K562 (cell line): ENCODE results near the gene R3HDM2. TPM values are rescaled to one million over a fixed set of nuclear protein-coding genes. Genes with fewer than 3 reads are reported as not detected.

Experiments
- DMBX1 ChIP-seq: fragments of 250-450 bp; sonication (Bioruptor Pico); IDR thresholded peaks from 2 replicates; pipeline ENCODE4 v1.8.0; 2022; ENCODE audit warnings: inconsistent platforms, mild to moderate bottlenecking, moderate library complexity, borderline replicate concordance
- FOXM1 ChIP-seq, 2 experiments: fragments of 450-650 bp in 1 of 2; sonication (generic) in 1 of 2; formaldehyde crosslinking in 1 of 2; IDR thresholded peaks; 2 replicates each; pipeline versions ENCODE4 v1.6.1 to v1.9.0; 2017 to 2022; ENCODE audit warnings: low read depth in 2 of 2, mild to moderate bottlenecking in 2 of 2, missing genetic modification reagents in 1 of 2, moderate library complexity in 1 of 2
- HNRNPLL ChIP-seq: fragments of 200-400 bp; formaldehyde crosslinking; IDR thresholded peaks from 2 replicates; pipeline ENCODE4 v1.6.1; 2017; ENCODE audit warnings: low read length, low read depth, mild to moderate bottlenecking; ENCODE audit not compliant: poor library complexity, severe bottlenecking
- JUN ChIP-seq, 2 experiments: sonication (generic) in 1 of 2; formaldehyde crosslinking in 1 of 2; IDR thresholded peaks; 2 replicates each; pipeline versions ENCODE4 v1.6.1 to v1.8.0; 2012 to 2022; ENCODE audit warnings: borderline replicate concordance in 2 of 2, mild to moderate bottlenecking in 2 of 2, improper control_type of control experiment in 1 of 2, low read depth in 1 of 2, low read length in 1 of 2, missing genetic modification reagents in 1 of 2
- MTA3 ChIP-seq: fragments of 450-650 bp; formaldehyde crosslinking; IDR thresholded peaks from 2 replicates; pipeline ENCODE4 v1.6.1; 2017; ENCODE audit warnings: mild to moderate bottlenecking, borderline replicate concordance
- OTX1 ChIP-seq: fragments of 450-650 bp; formaldehyde crosslinking; IDR thresholded peaks from 2 replicates; pipeline ENCODE4 v1.4.0; 2022; ENCODE audit warnings: mild to moderate bottlenecking
- RAD21 ChIP-seq, 2 experiments: fragments of 250-450 bp in 1 of 2; fragments of 450-650 bp in 1 of 2; sonication (Bioruptor Pico) in 1 of 2; formaldehyde crosslinking in 1 of 2; IDR thresholded peaks in 1 of 2; conservative IDR thresholded peaks in 1 of 2; 2 replicates each; pipeline versions ENCODE4 v1.4.0 to v1.8.0; 2020 to 2022; ENCODE audit warnings: mild to moderate bottlenecking in 2 of 2, moderate library complexity in 1 of 2
- SP1 ChIP-seq: sonication (generic); formaldehyde crosslinking; IDR thresholded peaks from 2 replicates; pipeline ENCODE4 v1.8.1; 2022; ENCODE audit warnings: mild to moderate bottlenecking, missing genetic modification reagents
- THAP12 ChIP-seq: fragments of 250-450 bp; sonication (Bioruptor Pico); IDR thresholded peaks from 2 replicates; pipeline ENCODE4 v1.9.0; 2021; ENCODE audit warnings: mild to moderate bottlenecking, inconsistent platforms
- U2AF2 ChIP-seq: fragments of 200-400 bp; formaldehyde crosslinking; optimal IDR thresholded peaks from 2 replicates; pipeline ENCODE3; 2017; ENCODE audit warnings: low read depth, mild to moderate bottlenecking, low read length
- ZBTB11 ChIP-seq, 3 experiments: fragments of 200-800 bp in 1 of 3; fragments of 250-450 bp in 1 of 3; fragments of 450-650 bp in 1 of 3; sonication (Bioruptor Pico) in 1 of 3; sonication (Bioruptor generic) in 1 of 3; formaldehyde crosslinking in 1 of 3; IDR thresholded peaks; 2 replicates each; pipeline versions ENCODE4 v1.6.1 to v1.8.0; 2016 to 2022; ENCODE audit warnings: mild to moderate bottlenecking in 2 of 3, missing genetic modification characterization in 2 of 3, missing compliant biosample characterization in 1 of 3, moderate library complexity in 1 of 3
- ZSCAN32 ChIP-seq: fragments of 450-650 bp; formaldehyde crosslinking; IDR thresholded peaks from 2 replicates; pipeline ENCODE4 v1.4.0; 2020; ENCODE audit warnings: mild to moderate bottlenecking, moderate library complexity
- polyA plus RNA-seq, 8 experiments: library from polyadenylated mRNA; depleted of rRNA in 4 of 8; stranded (reverse) in 5 of 8; unstranded in 3 of 8; fragments of >200 nt; fragmentation: Nextera tagmentation in 2 of 8; fragmentation: Illumina TruSeq in 1 of 8; extraction: Ambion mirVana in 2 of 8; extraction: Trizol in 1 of 8; gene quantifications; 2 replicates each; pipeline versions ENCODE4 v1.2.1 to v1.2.3, GENCODE V29; 2011 to 2014; ENCODE audit warnings: inconsistent platforms in 1 of 8, missing spikeins in 1 of 8
- total RNA-seq, 7 experiments: library from RNA; depleted of rRNA in 6 of 7; stranded (reverse); fragments of >200 nt in 6 of 7; fragmentation: Illumina TruSeq in 2 of 7; extraction: Trizol in 2 of 7; gene quantifications; 2 replicates each; pipeline versions ENCODE4 v1.2.1 to v1.2.3, GENCODE V29; 2011 to 2021; ENCODE audit warnings: low replicate concordance in 1 of 7
- TF ChIP-seq, protein P1 (sequence below): IDR thresholded peaks from 2 replicates; pipeline ENCODE4 v1.6.1; 2016; ENCODE audit warnings: missing genetic modification characterization, missing compliant biosample characterization
- TF ChIP-seq, protein P2 (sequence below): fragments of 450-650 bp; formaldehyde crosslinking; IDR thresholded peaks from 2 replicates; pipeline ENCODE4 v1.4.0; 2022; ENCODE audit warnings: mild to moderate bottlenecking, moderate library complexity
- TF ChIP-seq, protein P3 (sequence below): fragments of 250-450 bp; sonication (Bioruptor Pico); IDR thresholded peaks from 2 replicates; pipeline ENCODE4 v1.6.1; 2021; ENCODE audit warnings: mild to moderate bottlenecking

The R3HDM2 gene
- total and polyA plus RNA-seq, 9 of the 15 experiments (the other 6 are each of a cell fraction or from before 2014, with no cell fraction given) = 3.3 to 18.8 (median 9.0) TPM

DNA sequence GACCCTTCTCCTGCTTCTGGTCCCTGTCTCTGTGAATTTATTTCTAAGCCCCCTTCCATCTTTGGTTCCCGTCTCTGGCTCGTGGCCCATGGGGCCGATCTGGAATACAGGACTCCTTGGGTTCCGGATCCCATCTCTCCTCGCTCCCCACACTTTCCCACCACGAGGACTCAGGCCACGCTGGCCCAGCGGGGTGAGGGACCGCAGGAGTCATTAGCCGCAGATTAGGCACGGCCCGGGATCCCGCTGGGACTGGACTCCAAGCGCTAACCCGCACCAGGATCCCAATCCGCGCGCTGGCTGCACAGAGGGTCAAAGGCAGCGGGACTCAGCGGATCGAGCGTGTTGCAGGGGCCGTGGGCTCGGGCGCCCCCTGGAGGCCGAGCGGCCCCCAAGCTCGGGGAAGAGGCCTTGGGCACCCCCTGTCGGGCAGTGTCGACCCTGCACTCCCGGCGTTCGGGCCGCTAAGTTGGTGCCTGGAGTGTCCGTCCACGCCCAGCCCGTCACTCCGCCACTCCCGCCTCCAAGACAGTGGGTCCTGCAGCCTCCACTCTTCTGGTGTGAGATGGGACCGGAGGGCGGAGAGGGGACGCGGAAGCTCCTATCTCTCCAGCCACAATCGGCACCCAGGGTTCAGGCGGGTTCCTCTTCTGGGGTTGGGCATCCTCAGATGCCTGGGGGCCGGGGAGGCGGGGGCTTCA is 191.8 kb downstream of the R3HDM2 start (continued):
- TF ChIP-seq ZBTB11 (CRISPR knock-in tag; IDR thresholded peaks at IDR 0.05) = peak in 1 of 3 experiments; percentile 17; a peak in 1 of 6 replicates
- TF ChIP-seq ZSCAN32 (CRISPR knock-in tag) = no peak
- TF ChIP-seq, protein P1, sequence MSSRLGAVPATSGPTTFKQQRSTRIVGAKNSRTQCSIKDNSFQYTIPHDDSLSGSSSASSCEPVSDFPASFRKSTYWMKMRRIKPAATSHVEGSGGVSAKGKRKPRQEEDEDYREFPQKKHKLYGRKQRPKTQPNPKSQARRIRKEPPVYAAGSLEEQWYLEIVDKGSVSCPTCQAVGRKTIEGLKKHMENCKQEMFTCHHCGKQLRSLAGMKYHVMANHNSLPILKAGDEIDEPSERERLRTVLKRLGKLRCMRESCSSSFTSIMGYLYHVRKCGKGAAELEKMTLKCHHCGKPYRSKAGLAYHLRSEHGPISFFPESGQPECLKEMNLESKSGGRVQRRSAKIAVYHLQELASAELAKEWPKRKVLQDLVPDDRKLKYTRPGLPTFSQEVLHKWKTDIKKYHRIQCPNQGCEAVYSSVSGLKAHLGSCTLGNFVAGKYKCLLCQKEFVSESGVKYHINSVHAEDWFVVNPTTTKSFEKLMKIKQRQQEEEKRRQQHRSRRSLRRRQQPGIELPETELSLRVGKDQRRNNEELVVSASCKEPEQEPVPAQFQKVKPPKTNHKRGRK (tag) = no peak
- TF ChIP-seq, protein P2, sequence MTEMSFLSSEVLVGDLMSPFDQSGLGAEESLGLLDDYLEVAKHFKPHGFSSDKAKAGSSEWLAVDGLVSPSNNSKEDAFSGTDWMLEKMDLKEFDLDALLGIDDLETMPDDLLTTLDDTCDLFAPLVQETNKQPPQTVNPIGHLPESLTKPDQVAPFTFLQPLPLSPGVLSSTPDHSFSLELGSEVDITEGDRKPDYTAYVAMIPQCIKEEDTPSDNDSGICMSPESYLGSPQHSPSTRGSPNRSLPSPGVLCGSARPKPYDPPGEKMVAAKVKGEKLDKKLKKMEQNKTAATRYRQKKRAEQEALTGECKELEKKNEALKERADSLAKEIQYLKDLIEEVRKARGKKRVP (CRISPR knock-in tag) = no peak
- no peak for TF ChIP-seq FOXM1 (IDR thresholded peaks at IDR 0.05; ENCODE audit: low read depth)
- 0 out of 2 replicates have a peak, but pooled peaks have one; percentile 52 for TF ChIP-seq FOXM1 (CRISPR knock-in tag; IDR thresholded peaks at IDR 0.05; ENCODE audit: low read depth)
- no peak for TF ChIP-seq U2AF2
- peak; percentile 65 for TF ChIP-seq JUN (IDR thresholded peaks at IDR 0.05; ENCODE audit: borderline replicate concordance, low read depth, low read length)
- TF ChIP-seq JUN (CRISPR knock-in tag; IDR thresholded peaks at IDR 0.05; ENCODE audit: borderline replicate concordance) = 0 out of 2 replicates have a peak, but pooled peaks have one; percentile 63
- TF ChIP-seq DMBX1 (CRISPR knock-in tag) = no peak
- TF ChIP-seq, protein P3, sequence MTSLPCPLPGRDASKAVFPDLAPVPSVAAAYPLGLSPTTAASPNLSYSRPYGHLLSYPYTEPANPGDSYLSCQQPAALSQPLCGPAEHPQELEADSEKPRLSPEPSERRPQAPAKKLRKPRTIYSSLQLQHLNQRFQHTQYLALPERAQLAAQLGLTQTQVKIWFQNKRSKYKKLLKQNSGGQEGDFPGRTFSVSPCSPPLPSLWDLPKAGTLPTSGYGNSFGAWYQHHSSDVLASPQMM (CRISPR knock-in tag) = no peak
- peak; percentile 98 for TF ChIP-seq RAD21 (CRISPR knock-in tag; conservative IDR thresholded peaks at IDR 0.05 in 1 of 2, IDR thresholded peaks at IDR 0.05 in 1 of 2)
- no peak for TF ChIP-seq OTX1 (CRISPR knock-in tag)
- TF ChIP-seq THAP12 = 0 out of 2 replicates have a peak, but pooled peaks have one; percentile 20
- TF ChIP-seq MTA3 = peak; percentile 68; the same call in 1 of the 2 replicates
- peak; percentile 29 for TF ChIP-seq HNRNPLL
- peak; percentile 90 for TF ChIP-seq SP1 (CRISPR knock-in tag)
